GM13977 (cell line): ENCODE measurements around the gene CIP2A.

Source experiments
- DNase-seq: peaks from one replicate; pipeline ENCODE4 v3.0.0; 2012; ENCODE audit warnings: low spot score
- in situ Hi-C: fragments of 300-500 bp; cut with MboI; formaldehyde crosslinking; loops from one replicate; pipeline ENCODE4 v1.12.0; 2022; ENCODE audit warnings: low sequenced_read_pairs, low pct_unique_long_range_greater_than_20kb, mixed read lengths, inconsistent platforms; ENCODE audit not compliant: unreplicated experiment
- TF ChIP-seq, protein P1 (sequence below): IDR thresholded peaks from 2 replicates; pipeline ENCODE4 v1.5.1; 2012; ENCODE audit warnings: mild to moderate bottlenecking, control low read depth; ENCODE audit not compliant: insufficient read depth; ENCODE audit errors: extremely low read depth, missing control alignments

The CIP2A gene

DNA sequence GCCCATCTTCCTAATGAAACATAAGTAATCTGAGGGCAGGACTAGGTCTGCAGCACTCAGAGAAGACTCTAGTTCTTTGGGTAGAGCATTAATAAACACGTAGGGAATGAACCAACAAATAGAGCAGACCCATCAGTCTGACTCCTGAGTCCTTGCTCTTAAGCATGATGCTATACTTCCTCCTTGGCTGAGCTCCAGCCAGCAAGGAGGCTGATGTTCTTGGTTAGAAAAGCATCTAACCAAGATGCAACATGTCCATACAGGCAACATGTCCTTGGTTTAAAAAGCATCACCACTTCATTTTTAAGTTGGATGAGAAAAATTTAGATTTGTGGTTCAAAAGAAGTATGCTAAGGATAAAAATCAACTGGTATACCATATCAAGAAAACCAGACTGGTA, 70.3 kb downstream of the CIP2A start:
- in situ Hi-C loops = loop anchor here (25.0 kb wide), 1 partner anchor 393 kb away; no protein-coding TSS in a partner anchor
- no peak for DNase-seq
- TF ChIP-seq, protein P1, sequence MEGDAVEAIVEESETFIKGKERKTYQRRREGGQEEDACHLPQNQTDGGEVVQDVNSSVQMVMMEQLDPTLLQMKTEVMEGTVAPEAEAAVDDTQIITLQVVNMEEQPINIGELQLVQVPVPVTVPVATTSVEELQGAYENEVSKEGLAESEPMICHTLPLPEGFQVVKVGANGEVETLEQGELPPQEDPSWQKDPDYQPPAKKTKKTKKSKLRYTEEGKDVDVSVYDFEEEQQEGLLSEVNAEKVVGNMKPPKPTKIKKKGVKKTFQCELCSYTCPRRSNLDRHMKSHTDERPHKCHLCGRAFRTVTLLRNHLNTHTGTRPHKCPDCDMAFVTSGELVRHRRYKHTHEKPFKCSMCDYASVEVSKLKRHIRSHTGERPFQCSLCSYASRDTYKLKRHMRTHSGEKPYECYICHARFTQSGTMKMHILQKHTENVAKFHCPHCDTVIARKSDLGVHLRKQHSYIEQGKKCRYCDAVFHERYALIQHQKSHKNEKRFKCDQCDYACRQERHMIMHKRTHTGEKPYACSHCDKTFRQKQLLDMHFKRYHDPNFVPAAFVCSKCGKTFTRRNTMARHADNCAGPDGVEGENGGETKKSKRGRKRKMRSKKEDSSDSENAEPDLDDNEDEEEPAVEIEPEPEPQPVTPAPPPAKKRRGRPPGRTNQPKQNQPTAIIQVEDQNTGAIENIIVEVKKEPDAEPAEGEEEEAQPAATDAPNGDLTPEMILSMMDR = no peak

DNA sequence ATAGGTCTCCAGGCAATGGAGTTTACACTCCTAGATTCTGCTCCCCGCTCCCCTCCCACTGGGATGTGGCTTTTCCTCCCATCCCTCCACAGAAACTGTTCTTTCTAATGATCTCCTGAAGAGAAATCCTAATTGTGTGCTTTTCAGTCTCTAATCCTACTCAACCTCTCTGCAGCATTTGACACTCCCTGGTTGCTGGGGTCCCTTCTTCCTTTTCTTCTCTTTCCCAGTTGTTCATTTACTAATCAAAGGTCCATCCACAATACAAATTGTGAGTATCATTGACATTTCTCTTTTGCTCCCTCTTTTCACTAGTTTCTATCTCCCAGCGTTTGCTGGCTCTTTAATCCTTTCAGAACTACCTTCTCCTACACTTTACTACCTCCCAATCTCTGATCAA, 72.4 kb downstream of the CIP2A start:
- TF ChIP-seq, protein P1 = no peak
- DNase-seq = no peak
- in situ Hi-C loops = loop anchor here (25.0 kb wide), 1 partner anchor 395 kb away; no protein-coding TSS in a partner anchor

DNA sequence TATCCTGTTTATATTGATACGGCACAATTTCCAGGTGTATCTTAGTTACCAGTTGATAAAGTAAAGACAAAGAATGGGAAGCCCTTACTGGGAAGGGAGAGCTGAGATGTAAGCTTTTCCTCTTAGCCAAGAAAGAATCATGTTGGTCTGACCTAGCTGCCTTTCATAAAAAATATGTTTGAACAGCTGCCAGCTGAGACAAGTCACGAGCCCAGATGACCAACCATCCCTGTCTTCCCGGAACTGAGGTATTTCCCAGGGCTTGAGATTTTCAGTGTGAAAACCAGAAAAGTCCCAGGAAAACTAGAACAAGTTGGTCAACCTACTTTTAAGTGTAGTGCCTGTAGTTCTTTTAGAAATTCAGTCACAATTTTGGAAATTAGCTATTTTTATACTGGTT, 75.3 kb downstream of the CIP2A start:
- in situ Hi-C loops = loop anchor here (25.0 kb wide), 1 partner anchor 398 kb away; no protein-coding TSS in a partner anchor
- DNase-seq = no peak
- TF ChIP-seq, protein P1 = no peak

DNA sequence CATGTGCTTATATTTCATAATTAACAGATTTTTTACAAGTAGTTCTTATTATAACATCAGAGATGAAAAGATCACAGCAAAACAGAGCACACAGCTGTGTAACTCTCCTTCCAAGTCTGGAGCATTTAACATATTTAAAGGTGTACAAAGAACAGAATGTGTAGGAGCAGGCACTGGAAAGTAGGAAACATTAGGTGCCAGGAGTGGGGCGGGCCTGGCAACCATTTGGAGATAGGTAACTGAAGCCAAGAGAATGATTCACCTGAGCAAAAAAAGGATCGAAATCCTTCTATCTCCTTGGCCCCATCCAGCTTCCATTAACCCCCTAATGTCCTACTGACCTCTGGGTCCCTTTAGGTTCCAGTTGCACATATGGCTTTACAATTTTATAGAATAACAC, 76.6 kb downstream of the CIP2A start:
- DNase-seq = no peak
- in situ Hi-C loops = loop anchor here (25.0 kb wide), 1 partner anchor 400 kb away; no protein-coding TSS in a partner anchor
- TF ChIP-seq, protein P1 = no peak

DNA sequence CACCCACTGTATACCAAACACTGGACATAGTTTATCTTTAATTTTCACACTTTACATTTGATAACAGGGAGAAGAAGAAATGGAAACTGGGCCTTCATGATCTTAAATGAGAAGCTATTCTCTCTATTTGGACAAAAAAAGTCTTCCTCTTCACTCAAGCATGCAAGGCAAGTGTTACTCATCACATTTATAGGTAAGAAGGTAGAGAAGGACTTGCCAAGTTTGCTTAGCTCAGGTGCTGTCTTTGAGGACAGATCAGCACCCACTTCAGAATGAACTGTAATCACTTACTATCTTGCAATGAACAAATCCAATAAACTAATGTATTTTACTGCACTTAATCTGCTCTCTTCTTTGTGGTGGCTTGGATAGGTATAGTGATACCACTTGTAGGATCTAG, 77.7 kb downstream of the CIP2A start:
- TF ChIP-seq, protein P1 = no peak
- DNase-seq = no peak
- in situ Hi-C loops = loop anchor here (25.0 kb wide), 1 partner anchor 401 kb away; no protein-coding TSS in a partner anchor

DNA sequence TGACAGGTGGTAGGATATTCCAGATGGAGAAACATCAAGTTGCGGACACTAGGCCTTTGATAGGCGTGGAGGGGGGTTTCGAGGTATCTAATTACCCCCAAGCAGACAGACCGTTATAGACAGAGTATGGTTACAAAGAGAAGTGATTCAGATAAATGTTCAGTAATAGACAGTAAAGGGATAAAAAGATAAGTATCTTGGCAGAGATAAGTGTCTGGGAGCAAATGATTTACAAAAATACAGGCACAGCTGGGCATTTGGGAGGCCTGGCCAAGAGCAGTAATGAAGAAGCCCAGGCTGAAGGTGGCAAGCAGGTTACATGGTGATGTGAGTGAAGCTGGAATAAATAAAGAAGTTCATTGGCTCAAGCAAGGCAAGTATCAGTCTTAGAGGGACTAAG, 78.2 kb downstream of the CIP2A start:
- in situ Hi-C loops = loop anchor here (25.0 kb wide), 1 partner anchor 401 kb away; no protein-coding TSS in a partner anchor

More for the DNA sequence above, 78.2 kb downstream of the CIP2A start:
- no peak for DNase-seq
- TF ChIP-seq, protein P1 = no peak
